Right renal cortex interstitium (tissue), 3 donors: ENCODE data around the gene AGAP1. TPM values are rescaled to one million over a fixed set of nuclear protein-coding genes. Genes with fewer than 3 reads are reported as not detected.
"Not testable (repeated sequence)": the region's sequence is repeated elsewhere in the genome, so short reads cannot be mapped to it uniquely, and the experiment has no call there.

Experiments
- DNase-seq, 3 donors: peaks; one replicate each; pipeline ENCODE4 v3.0.0-alpha.2; 2013; ENCODE audit warnings: low read depth in 3 of 3, low spot score in 2 of 3
- polyA plus RNA-seq, 3 donors: library from polyadenylated mRNA; unstranded; fragments of 120-200 nt; gene quantifications; one replicate each; pipeline ENCODE4 v1.2.1, GENCODE V29; 2013; ENCODE audit not compliant: insufficient read length in 3 of 3

AGAP1 gene
- polyA plus RNA-seq, 3 donors: 18.0 to 22.6 (median 21.2) TPM

DNA sequence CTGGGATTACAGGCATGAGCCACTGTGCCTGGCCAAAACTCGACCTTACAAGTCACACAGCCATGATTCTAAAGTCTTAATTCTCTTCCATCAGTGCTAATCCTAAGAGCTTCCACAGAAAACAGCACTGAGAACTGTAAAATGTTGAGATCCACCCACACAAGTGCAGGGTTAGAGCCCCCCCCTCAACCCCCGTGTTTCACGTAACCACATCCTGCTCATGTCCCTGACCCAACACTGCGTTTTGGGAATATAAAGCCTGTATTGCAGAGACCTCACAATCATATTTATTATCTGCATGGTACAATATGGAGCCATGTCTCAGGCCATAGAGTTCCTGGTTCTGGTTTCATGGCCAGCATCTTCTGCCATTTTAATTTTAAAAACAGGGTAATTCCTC lies 563.5 kb downstream of the AGAP1 start:
- no peak for DNase-seq

DNA sequence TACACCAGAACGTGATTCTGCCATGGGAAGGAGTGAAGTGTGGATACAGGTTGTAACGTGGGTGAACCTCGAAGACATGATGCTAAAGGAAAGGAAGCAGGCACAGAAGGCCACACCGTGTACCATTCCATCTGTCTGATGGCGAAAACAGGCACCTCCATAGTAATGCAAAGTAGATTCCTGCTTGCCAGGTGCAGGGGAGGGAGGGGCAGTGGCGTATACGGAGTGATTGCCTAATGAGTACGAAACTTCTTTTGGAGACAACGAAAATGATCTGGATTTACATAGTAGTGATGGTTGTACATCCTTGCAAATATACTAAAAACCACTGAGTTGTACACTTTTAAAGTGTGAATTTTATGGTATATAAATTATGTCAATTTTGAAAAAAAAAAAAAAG lies 567.7 kb downstream of the AGAP1 start:
- DNase-seq: no peak

DNA sequence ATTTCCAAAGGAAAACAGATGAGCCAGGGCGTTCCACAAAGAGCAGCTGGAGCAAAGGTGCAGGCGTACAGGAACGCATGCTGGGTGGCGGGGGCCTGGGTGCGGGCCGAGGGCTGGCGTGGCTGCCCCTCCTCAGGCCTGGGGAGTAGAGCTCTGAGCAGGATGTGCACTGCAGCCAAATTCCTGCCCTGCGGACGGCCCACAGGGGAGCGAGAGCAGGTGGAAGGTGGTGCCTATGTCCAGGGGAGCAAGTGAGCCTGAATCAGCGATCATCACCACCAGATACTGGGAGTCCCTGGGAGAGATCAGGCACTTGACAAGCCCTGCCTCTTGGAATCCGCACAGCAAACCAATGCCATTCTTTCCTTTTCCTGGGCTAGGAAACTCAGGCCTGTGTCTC lies 568.1 kb downstream of the AGAP1 start:
- no peak for DNase-seq

DNA sequence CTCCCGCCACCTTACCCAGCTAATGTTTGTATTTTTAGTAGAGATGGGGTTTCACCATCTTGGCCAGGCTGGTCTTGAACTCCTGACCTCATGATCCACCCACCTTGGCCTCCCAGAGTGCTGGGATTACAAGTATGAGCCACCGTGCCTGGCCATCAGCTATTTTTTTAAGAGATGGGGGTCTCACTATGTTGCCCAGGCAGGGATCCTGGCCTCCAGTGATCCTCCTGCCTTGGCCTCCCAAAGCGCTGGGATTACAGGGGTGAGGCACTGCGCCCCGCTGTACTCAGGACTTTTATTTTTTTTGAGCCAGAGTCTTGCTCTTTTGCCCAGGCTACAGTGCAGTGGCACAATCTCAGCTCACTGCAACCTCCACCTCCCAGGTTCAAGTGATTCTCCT lies 569.0 kb downstream of the AGAP1 start:
- not testable (repeated sequence) for DNase-seq

DNA sequence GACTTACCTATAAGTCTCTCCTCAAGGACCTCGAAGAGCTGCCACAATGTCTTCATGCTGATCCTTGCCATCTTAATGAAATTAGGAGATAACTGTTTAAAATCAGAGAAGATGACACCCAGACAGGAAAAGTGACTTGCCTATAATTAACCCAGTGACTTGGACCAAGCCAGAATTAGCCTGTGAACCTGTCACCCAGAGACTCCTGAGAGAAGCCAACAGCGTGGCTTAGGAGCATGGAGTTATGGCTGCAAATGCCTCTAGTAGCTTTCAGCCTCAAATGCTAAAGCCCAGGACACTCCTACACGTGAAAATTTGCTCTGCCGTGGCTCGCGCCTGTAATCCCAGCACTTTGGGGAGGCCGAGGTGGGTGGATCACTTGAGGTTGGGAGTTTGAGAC lies 570.2 kb downstream of the AGAP1 start:
- no peak for DNase-seq

DNA sequence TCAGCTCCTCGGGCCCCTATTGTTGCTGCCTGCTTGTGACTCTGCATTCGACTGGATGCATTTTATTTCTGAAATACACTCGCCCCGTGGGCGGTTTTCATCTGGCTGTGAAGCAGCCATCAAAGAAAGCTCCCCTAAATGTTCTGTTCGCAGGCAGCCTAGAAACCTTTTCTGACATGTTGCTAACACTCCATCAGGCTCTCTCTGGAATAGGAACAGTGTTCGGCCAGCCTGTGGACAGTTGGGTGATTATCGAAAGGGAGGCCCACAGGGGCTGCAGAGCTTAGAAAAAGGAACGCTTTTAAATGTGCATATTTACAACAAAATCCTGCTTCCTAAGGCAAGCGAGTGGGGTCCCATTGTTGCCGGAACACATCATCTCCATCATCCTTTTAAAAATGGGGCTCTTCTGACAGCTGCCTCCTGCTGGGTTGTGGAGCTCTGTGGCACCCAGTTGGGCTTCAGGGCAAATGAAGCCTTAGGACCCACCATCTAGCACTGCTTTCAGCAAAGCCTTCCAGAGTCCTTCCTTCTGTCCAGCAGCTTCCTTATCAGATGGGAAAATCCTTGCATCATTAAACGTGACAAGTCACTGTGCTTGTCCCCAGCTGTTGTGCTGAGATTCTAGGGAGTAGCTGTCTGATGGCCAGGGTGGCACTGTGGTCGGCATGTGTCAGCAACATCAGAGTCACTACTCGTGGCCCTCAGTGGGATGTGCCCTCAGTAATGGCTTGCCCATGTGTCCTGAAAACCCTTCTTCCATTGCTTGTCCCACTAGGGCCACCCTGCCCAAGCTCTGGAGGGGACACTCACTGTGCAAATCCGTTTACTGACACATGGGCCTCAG lies 571.7 kb downstream of the AGAP1 start:
- DNase-seq: no peak

DNA sequence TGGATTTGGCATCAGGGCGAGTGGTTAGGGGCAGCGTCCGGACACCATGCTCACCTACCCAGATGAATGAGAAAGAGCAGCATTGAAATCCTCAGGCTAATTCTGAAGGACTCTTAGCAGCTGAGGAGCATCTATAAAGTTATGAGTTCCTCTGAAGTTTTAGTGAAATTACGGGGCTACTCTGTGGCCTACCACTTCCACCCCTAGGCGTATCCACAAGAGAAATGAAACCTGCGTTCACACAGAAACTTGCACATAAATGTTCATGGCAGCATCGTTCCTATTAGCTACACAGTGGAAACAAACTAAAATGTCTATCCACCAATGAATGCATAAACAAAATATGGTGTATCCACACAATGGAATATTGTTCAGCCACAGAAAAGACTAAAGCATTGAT lies 576.4 kb downstream of the AGAP1 start:
- no peak for DNase-seq

DNA sequence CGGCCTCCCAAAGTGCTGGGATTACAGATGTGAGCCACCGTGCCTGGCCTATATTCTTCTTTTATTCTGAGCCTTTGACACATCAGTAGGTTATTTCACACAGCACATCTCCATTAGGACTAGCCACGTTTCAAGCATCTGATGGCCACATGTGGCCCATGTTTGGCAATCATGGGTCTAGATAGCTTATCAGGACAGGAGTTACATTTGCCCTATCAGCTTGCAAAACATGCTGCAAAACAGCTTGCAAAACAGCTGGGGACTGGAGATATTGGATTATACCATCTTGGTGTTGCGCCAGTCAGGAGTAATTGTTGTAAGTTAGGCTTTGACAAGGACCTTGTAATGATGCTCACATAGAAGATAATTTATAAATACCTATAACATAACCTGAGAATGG lies 579.4 kb downstream of the AGAP1 start:
- no peak for DNase-seq

DNA sequence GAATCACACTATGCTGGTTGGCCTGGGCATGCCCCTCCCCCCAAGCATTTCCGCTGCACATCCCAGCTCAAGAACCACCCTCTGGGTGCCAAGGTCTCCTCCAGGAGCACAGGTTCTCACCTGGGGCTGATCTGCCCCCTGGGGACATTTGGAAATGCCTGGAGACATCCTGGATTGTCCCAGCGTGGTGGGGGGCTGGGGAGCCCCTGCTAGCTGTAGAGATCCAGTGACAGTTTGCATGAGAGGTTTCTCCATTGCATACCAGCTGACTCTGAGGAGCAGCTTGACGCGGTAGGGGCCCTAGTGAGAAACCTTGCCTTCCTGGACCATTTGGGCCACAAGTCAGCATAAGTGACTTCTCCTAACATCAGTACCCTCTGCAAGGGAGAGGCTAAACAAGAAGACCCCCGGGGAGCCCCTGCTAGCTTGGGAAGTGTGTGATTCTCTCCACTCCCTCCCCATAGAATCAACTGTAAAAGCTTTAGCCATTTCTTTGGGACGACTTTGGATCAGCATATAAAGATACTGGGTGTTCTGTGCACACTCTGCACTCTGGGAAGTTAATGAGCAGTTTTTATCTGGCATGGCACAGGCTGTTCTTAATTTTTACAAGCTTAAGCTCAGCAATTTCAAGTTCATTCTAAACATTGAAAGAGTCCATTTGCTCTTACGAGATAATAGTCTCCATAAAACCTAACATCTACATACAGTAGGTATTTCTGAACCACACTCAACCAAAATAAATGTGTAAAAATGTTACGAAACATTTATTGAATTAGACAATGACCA lies 580.2 kb downstream of the AGAP1 start:
- no peak for DNase-seq

DNA sequence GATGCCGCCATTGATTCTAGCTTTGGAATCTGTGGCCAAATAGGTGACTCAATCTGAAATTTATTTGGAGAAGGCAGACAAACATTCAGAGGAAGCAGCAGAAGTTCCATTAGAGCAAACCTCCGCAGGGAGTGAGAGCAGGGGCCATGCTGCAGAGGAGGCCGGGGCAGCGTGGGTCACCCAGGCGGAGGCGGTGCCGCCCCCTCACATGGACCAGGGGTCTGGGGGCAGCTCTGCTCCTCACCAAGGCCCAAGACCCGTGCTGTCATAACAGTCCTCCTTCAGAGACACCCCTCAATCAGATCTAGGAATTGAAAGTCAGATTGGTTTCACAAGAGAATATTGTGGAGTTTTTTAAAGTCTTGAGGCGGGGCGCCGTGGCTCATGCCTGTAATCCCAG lies 582.0 kb downstream of the AGAP1 start:
- DNase-seq: no peak

DNA sequence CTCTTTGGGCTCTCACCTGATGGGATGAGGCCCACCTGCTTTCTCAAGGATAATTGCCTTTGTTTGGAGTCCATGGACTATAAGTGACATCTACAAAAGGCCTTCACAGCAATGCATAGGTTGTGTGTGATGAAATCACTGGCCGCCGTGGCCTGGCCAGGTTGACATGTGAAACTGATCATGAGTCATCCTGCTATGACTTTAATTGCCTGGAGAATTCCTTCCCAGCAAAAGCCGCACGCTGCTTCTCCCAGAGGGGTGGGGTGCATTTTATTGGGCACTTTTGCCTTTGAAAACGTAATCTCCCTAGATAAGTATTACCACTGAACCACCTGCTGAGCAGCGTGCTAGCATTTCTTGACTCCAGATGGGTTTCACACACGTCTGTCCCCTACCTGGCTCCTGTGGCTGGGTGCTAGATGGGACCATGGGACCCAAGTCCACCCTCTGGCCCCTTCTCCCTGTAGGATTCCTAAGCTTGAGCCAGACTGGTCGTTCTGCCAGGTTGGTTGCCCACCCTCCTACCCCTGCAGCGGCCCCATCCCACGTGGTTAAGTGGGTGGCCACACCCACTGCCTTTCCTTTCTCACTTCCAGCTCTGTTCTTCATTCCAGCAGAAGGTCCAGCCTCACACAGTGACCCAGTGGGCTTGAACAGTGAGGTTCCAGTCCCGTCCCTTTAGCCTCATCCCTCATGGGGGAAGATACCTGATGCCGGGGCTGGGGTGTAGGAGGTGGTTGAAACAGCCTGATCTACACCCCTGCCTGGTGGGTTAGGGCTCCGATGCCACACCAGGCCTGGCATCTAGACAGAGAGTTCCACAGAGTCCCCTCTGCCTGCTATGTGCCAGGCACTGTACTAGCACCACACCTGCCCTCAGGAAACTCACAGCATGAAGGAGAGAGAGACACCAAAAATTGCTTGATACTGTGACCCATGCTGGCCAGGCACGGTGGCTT lies 584.7 kb downstream of the AGAP1 start:
- DNase-seq: no peak

DNA sequence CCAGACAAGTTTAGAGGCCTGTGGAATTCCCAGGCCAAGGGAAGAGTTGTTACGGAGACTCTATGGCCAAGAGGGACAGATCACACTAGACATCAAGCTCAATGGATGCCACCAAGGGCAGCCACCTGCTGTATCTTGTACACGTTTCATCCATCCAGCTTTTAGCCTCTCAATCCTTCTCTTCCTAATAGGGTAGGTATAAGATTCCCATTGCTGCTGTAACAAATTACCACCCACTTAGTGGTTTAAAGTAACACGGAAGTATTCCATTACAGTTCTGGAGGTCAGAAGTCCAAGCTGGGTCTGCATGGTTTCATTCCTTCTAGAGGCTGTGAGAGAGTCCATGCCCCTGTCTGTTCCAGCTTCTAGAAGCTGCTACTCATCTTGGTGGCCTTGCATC lies 586.6 kb downstream of the AGAP1 start:
- DNase-seq: no peak

DNA sequence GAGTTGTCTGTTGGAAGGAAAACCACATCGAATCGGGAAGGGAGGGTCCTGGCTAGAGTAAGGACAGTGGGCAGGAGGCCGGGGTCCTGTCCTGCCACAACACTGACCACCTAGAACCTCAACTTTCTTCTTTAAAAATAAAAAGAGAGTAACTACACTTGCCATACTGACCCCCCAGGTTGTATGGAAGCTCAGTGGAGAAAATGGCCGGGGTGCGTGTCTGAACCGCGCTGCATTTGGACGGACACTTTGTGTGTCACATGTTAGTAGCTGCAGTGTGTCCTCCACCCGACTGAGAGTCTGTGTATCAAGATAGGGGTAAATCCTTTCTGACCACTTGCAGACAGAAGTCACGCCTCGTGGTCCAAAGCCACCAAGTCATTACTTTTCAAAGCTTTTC lies 587.3 kb downstream of the AGAP1 start:
- DNase-seq: no peak

DNA sequence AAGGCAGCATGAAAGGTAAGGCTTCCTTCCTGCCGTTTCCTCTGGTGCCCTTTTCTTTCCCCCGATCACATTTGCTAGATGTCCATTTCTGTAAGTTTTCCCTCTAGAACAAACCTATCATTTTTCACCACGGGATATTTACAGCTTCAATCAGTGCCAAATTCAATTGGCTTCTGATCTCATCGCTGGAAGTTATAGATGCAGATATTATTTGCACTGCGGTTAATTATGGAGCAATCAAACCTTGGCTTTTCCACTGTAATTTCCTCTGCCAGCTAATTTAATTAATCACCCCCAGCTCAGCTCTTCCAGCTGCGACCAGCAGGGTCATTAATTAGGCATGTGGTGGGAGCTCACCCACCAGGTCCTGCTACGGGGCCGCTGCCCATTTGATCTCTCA lies 588.2 kb downstream of the AGAP1 start:
- no peak for DNase-seq

DNA sequence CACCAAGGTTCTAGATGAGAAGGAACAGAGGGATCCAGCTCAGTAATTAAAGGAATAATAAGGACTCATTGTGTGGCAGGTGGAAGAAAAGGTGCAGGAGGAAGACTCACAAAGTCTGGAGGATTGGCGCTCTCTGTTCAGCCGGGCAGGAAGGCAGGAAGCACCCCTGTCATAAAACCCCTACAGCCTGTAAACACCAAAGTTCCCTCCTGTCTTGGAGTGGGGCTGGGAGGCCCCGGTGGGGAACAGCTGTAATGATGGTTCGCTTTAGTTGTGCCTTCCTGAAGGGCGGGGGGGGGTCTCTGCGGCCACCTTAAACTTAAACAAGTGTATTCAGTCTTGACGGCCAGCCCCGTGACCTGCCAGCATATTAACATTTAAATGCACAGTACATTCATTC lies 590.1 kb downstream of the AGAP1 start:
- DNase-seq: no peak

DNA sequence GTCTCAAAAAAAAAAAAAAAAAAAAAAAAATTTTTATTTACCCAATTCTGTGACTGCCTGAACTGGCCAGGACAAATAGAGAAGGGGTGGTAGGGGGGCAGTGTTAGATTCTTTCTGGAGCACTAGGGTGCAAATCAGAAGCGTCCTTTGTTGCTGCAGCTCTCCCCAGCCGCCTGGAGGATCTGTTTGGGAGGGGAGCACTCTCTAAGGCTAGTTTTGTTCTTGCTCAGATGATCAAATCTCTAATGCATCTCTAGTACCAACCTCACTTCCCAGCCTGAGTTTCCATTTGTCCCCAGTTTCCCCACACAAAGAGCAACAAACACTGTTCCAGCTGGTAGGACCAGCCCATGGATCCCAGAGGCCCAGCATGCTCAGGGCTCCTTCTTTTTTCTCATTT lies 591.4 kb downstream of the AGAP1 start:
- no peak for DNase-seq

DNA sequence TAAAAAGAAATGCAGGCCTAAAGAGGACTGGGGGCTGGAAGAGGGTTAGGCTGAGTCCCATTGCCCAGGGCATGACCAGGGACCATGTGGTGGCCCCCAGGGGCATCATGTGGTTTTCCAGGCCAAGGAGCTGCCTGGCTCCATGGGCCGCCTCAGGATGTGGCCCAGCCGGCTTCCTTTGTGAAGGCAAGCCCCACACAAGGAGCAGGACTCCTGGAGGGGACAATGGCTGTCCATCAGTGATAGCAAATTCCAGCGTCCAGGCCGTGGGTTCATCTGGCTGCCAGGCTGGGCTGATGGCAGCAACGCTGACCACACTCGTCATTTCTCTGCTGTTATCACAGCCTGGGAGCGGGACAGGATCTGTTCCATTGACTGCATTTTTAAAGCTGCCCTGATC lies 591.8 kb downstream of the AGAP1 start:
- no peak for DNase-seq

DNA sequence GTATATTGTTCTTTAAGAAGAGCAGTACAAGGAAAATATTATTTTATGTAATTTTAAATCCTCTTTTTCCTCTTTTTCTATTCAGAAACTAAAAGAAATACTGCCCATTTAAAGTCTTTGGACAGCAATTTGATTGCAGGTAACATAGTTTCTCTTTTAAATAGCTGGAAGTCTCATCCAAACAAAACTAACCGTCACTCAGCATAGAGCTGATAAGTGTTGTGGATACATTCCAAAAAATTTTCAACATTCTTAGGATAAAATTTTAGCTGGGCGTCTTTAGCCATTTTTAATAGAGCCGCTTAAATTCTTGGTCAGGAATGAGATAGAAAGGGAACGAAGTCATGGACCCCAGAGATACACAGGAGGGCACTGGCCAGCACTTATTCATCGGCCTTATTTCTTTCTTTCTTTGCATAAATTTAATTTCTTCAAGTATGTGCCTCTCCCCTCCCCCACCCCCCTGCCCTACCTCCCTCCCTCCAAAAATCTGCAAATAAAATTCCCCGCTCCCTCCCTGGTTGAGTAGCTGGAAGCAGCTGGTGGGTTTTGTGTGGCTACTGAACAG lies 592.6 kb downstream of the AGAP1 start:
- DNase-seq: no peak

DNA sequence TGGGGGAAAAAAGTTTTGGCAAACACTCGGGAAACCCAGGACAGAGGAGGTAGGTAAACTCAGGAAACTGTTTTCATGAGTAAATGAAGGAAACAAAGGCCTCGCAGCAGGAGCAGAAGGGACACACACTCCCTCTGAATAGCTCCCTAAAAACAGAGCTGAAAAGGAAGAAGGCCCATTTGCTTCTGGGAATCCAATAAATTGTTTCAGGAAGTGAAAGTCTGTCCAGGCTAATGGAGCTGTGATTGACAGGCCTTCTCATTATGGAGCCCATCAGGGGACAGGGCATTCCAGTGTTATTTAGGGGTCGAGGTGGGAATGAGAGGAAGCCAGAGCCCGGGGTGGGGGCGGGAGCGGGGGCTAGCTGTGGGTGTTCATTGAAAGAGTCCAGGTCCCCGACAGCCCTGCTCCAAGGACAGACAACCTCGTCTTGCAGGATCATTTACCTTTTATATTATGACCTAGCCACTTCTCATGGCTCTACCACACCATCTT lies 593.2 kb downstream of the AGAP1 start:
- no peak for DNase-seq

DNA sequence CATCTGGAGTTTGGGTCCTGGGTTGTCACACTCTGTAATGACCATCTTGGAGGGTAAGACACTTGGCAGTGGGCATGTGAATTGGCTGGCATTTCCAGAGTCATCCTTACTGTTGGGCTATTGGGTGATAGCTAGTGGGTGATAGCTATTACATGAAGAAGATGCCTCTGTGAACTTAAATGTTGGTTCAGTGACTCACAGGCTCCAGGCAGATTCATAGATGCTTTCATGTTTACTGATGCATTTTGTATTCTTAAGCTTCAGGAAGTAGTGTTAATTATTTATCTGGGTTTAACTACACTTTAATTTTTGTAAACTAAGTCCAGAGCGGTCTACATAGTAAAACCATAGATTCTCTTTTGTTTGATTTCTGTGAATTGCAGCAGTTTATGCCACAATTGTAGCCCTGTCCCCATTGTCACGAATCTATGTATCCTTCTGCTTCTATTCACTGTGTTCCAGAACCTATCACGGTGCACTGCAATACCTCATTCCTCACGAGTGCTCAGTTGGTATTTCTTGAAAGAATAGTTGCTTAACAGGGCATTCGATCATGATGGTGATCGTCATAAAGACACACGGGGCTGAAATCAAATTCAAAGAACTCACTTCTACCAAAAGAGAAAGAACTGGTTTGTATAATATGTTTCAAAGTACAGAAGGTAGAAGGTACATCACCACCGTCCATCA lies 594.7 kb downstream of the AGAP1 start:
- DNase-seq: no peak
